Suprapubic skin (tissue), 4 donors: Measurements from ENCODE around the gene SEMA5B. TPM values are rescaled to one million over a fixed set of nuclear protein-coding genes. Genes with fewer than 3 reads are reported as not detected.

ENCODE experiments used
- DNase-seq, 2 donors: peaks; one replicate each; pipeline ENCODE4 v3.0.0-alpha.2; 2019; ENCODE audit warnings: low spot score in 2 of 2
- H3K27ac ChIP-seq: fragments of 200-600 bp; sonication (generic); one replicate; pipeline ENCODE4 v1.5.1; 2019
- H3K27me3 ChIP-seq: fragments of 200-600 bp; sonication (generic); one replicate; pipeline ENCODE4 v1.5.1; 2019
- H3K36me3 ChIP-seq: fragments of 200-600 bp; sonication (generic); one replicate; pipeline ENCODE4 v1.5.1; 2019
- H3K4me1 ChIP-seq: fragments of 200-600 bp; sonication (generic); one replicate; pipeline ENCODE4 v1.5.1; 2019
- H3K4me3 ChIP-seq: fragments of 200-600 bp; sonication (generic); one replicate; pipeline ENCODE4 v1.5.1; 2019; ENCODE audit warnings: mild to moderate bottlenecking
- H3K9me3 ChIP-seq: fragments of 200-600 bp; sonication (generic); one replicate; pipeline ENCODE4 v1.5.1; 2019
- CTCF ChIP-seq, 2 donors: fragments of 200-600 bp in 1 of 2; fragments of 450-650 bp in 1 of 2; sonication (generic) in 1 of 2; IDR thresholded peaks; one replicate each; pipeline ENCODE4 v1.5.1; 2016 to 2019; ENCODE audit warnings: antibody characterized with exemption in 2 of 2, mild to moderate bottlenecking in 1 of 2, moderate library complexity in 1 of 2
- EP300 ChIP-seq: sonication (generic); formaldehyde crosslinking; IDR thresholded peaks from one replicate; pipeline ENCODE4 v1.6.1; 2017; ENCODE audit warnings: antibody characterized with exemption
- POLR2A ChIP-seq, 2 donors: fragments of 450-650 bp; IDR thresholded peaks; one replicate each; pipeline ENCODE4 v1.6.1; 2017; ENCODE audit warnings: antibody characterized with exemption in 2 of 2, mild to moderate bottlenecking in 2 of 2, moderate library complexity in 2 of 2
- POLR2AphosphoS5 ChIP-seq, 3 donors: sonication (generic); formaldehyde crosslinking; IDR thresholded peaks; one replicate each; pipeline ENCODE4 v1.6.1; 2017; ENCODE audit warnings: antibody characterized with exemption in 3 of 3
- WGBS: methylation state at CpG from one replicate; pipeline ENCODE4 v1.1.5; 2018; 5-methylcytosine and 5-hydroxymethylcytosine counted together
- total RNA-seq, 4 donors: library from RNA; depleted of rRNA; stranded (reverse); fragments of >200 nt; gene quantifications; one replicate each; pipeline ENCODE4 v1.1.0, GENCODE V29; 2016

SEMA5B gene
- total RNA-seq, 4 donors from 2014 or later, result 1.4 to 2.0 (median 1.8) TPM; not detected in 1

- TF ChIP-seq EP300 (no peak), CTCF (IDR thresholded peaks at IDR 0.05) (no peak), POLR2AphosphoS5 (IDR thresholded peaks at IDR 0.05) (no peak), POLR2A (IDR thresholded peaks at IDR 0.05) (no peak)
- Histone ChIP-seq H3K4me3 (no peak overlapping the region), H3K27me3 (peaks cover 51% of the 10 kb centered on the region), H3K9me3 (no peaks in the 10 kb centered on the region), H3K27ac (no peak overlapping the region), H3K36me3 (no peaks in the 10 kb centered on the region), H3K4me1 (peaks cover 5% of the 10 kb centered on the region)
- WGBS, result 82% methylated on average over 6 of the region's 6 CpGs
- DNase-seq, result no peak
Observed at GRCh38 chr3:122916580-122916979, 111.0 kb downstream of the SEMA5B start.

- Histone ChIP-seq H3K4me3 (no peak overlapping the region), H3K9me3 (no peaks in the 10 kb centered on the region), H3K27ac (no peak overlapping the region), H3K4me1 (peaks cover 3% of the 10 kb centered on the region), H3K36me3 (no peaks in the 10 kb centered on the region), H3K27me3 (peaks cover 49% of the 10 kb centered on the region)
- TF ChIP-seq EP300 (no peak), POLR2A (IDR thresholded peaks at IDR 0.05) (no peak), POLR2AphosphoS5 (IDR thresholded peaks at IDR 0.05) (no peak), CTCF (IDR thresholded peaks at IDR 0.05) (no peak)
- no peak for DNase-seq
- 81% methylated on average over 4 of the region's 4 CpGs for WGBS
Observed at GRCh38 chr3:122916084-122916483, 111.5 kb downstream of the SEMA5B start.

- no peaks in the 10 kb centered on the region for H3K36me3 ChIP-seq
- no peak overlapping the region for H3K27ac ChIP-seq
- H3K9me3 ChIP-seq, result no peaks in the 10 kb centered on the region
- H3K27me3 ChIP-seq, result peaks cover 47% of the 10 kb centered on the region
- TF ChIP-seq POLR2AphosphoS5 (IDR thresholded peaks at IDR 0.05), result no peak
- TF ChIP-seq CTCF (IDR thresholded peaks at IDR 0.05), result no peak
- TF ChIP-seq POLR2A (IDR thresholded peaks at IDR 0.05), result no peak
- TF ChIP-seq EP300, result no peak
- H3K4me1 ChIP-seq, result peaks cover 3% of the 10 kb centered on the region
- H3K4me3 ChIP-seq, result no peak overlapping the region
- WGBS, result 84% methylated on average over 15 of the region's 17 CpGs
- no peak for DNase-seq
Observed at GRCh38 chr3:122915300-122916055, 112.1 kb downstream of the SEMA5B start.

GRCh38 chr3:122913539-122914100, 113.9 kb downstream of the SEMA5B start:
- H3K4me1 ChIP-seq, result peaks cover 3% of the 10 kb centered on the region
- DNase-seq, result no peak
- H3K4me3 ChIP-seq, result peak overlapping the region; percentile 16
- H3K27me3 ChIP-seq, result peaks cover 47% of the 10 kb centered on the region
- no peak overlapping the region for H3K27ac ChIP-seq
- no peak for TF ChIP-seq POLR2AphosphoS5 (IDR thresholded peaks at IDR 0.05)
- TF ChIP-seq CTCF (IDR thresholded peaks at IDR 0.05), result no peak
- TF ChIP-seq POLR2A (IDR thresholded peaks at IDR 0.05), result no peak
- no peak for TF ChIP-seq EP300
- H3K9me3 ChIP-seq, result no peaks in the 10 kb centered on the region
- H3K36me3 ChIP-seq, result no peaks in the 10 kb centered on the region
- WGBS, result 82% methylated on average over 24 of the region's 33 CpGs

GRCh38 chr3:122912772-122913538, 114.6 kb downstream of the SEMA5B start:
- Histone ChIP-seq H3K36me3 (no peaks in the 10 kb centered on the region), H3K27me3 (peaks cover 47% of the 10 kb centered on the region), H3K4me1 (peaks cover 3% of the 10 kb centered on the region), H3K4me3 (peak overlapping the region; percentile 16), H3K9me3 (no peaks in the 10 kb centered on the region), H3K27ac (no peak overlapping the region)
- no peak for DNase-seq
- WGBS, result 79% methylated on average over 3 of the region's 76 CpGs
- no peak for TF ChIP-seq POLR2AphosphoS5 (IDR thresholded peaks at IDR 0.05)
